A549 (cell line): ENCODE data around the gene ARHGEF28. TPM values are rescaled to one million over a fixed set of nuclear protein-coding genes. Genes with fewer than 3 reads are reported as not detected.
A peak's percentile ranks its signal among the peaks of the same experiment; 100 is the strongest.

ENCODE experiments used
- ATAC-seq, 2 experiments: fragments of 200-7000 bp in 1 of 2; fragments of >200 bp in 1 of 2; cut with Nextera tagmentation in 1 of 2; cut with Tn5 transposase in 1 of 2; 3 replicates each; pipeline versions ENCODE4 v1.8.0 to v1.9.1; 2018 to 2020; ENCODE audit warnings: mild to moderate bottlenecking in 1 of 2, moderate library complexity in 1 of 2
- CTCF ChIA-PET: fragments of 300-600 bp; sonication (Branson Sonifier 250); formaldehyde crosslinking; extraction: SDS; loops from one replicate; lab custom pipeline; 2021; ENCODE audit warnings: antibody characterized with exemption, inconsistent platforms; lab: Yijun Ruan, JAX
- POLR2A ChIA-PET: fragments of 350-600 bp; formaldehyde crosslinking; extraction: SDS; loops from one replicate; lab custom pipeline; 2021; ENCODE audit warnings: antibody characterized with exemption, inconsistent platforms; lab: Yijun Ruan, JAX
- DNase-seq, 2 experiments: peaks; one replicate each; pipeline versions ENCODE4 v3.0.0 to v3.0.0-alpha.2; 2011 to 2016; ENCODE audit warnings: low read depth in 1 of 2, low spot score in 1 of 2
- FAIRE-seq: peaks from 2 replicates; lab custom pipeline; 2011; peaks lifted over from hg19 to GRCh38; lab: Jason Lieb, UNC
- H3K27ac ChIP-seq, 2 experiments: fragments of >200 bp; sonication (Bioruptor Twin); formaldehyde crosslinking; 3 replicates each; pipeline ENCODE4 v1.5.1; 2016 to 2017
- H3K4me1 ChIP-seq: fragments of >200 bp; sonication (Bioruptor Twin); formaldehyde crosslinking; 3 replicates; pipeline ENCODE4 v1.6.1; 2016
- H3K4me2 ChIP-seq: fragments of >200 bp; sonication (Bioruptor Twin); formaldehyde crosslinking; 3 replicates; pipeline ENCODE4 v1.6.1; 2016
- H3K4me3 ChIP-seq: fragments of >200 bp; sonication (Bioruptor Twin); formaldehyde crosslinking; 3 replicates; pipeline ENCODE4 v1.5.1; 2016
- H3K9me3 ChIP-seq: fragments of >200 bp; sonication (Bioruptor Twin); formaldehyde crosslinking; 3 replicates; pipeline ENCODE4 v1.6.1; 2016
- CBX8 ChIP-seq: fragments of 200-600 bp; sonication (generic); IDR thresholded peaks from 2 replicates; pipeline ENCODE4 v1.6.1; 2016
- CEBPB ChIP-seq, 2 experiments: fragments of >200 bp in 1 of 2; sonication (Bioruptor Twin) in 1 of 2; formaldehyde crosslinking in 1 of 2; IDR thresholded peaks; 2 replicates each; pipeline ENCODE4 v1.6.1; 2012 to 2016
- CHD2 ChIP-seq: fragments of 150-350 bp; IDR thresholded peaks from 2 replicates; pipeline ENCODE4 v1.6.1; 2014; ENCODE audit warnings: low read length; ENCODE audit not compliant: partially characterized antibody
- CTCF ChIP-seq: fragments of >200 bp; sonication (Bioruptor Twin); formaldehyde crosslinking; IDR thresholded peaks from 3 replicates; pipeline ENCODE4 v1.5.1; 2016
- HES2 ChIP-seq: fragments of >200 bp; sonication (Bioruptor Twin); formaldehyde crosslinking; IDR thresholded peaks from 2 replicates; pipeline ENCODE4 v1.6.1; 2016
- HEYL ChIP-seq: fragments of 250-450 bp; sonication (Bioruptor Pico); IDR thresholded peaks from 2 replicates; pipeline ENCODE4 v1.8.0; 2021; ENCODE audit warnings: mild to moderate bottlenecking, moderate library complexity
- HOXB5 ChIP-seq: fragments of 250-450 bp; sonication (Bioruptor Pico); IDR thresholded peaks from 2 replicates; pipeline ENCODE4 v1.5.0; 2020; ENCODE audit warnings: mild to moderate bottlenecking, moderate library complexity
- MAFK ChIP-seq: fragments of 450-650 bp; IDR thresholded peaks from 2 replicates; pipeline ENCODE4 v1.6.1; 2014; ENCODE audit not compliant: partially characterized antibody
- MAX ChIP-seq: IDR thresholded peaks from 2 replicates; pipeline ENCODE4 v1.6.1; 2012
- MYC ChIP-seq: IDR thresholded peaks from 2 replicates; pipeline ENCODE4 v1.6.1; 2012; ENCODE audit warnings: mild to moderate bottlenecking, inconsistent platforms, low read length, improper control_type of control experiment, borderline replicate concordance
- PHF8 ChIP-seq: fragments of 200-600 bp; sonication (generic); IDR thresholded peaks from 2 replicates; pipeline ENCODE4 v1.6.1; 2016; ENCODE audit warnings: low read depth, mild to moderate bottlenecking, antibody characterized with exemption, moderate library complexity, borderline replicate concordance
- RAD21 ChIP-seq, 2 experiments: fragments of >200 bp in 1 of 2; sonication (Bioruptor Twin) in 1 of 2; formaldehyde crosslinking in 1 of 2; IDR thresholded peaks in 1 of 2; conservative IDR thresholded peaks in 1 of 2; 2 replicates in 1 of 2; 3 replicates in 1 of 2; pipeline ENCODE4 v1.6.1; 2012 to 2018; ENCODE audit warnings: inconsistent platforms in 1 of 2
- RCOR1 ChIP-seq: fragments of 150-350 bp; IDR thresholded peaks from 2 replicates; pipeline ENCODE4 v1.6.1; 2014; ENCODE audit warnings: antibody characterized with exemption, low read length, low read depth
- REST ChIP-seq: fragments of 200-600 bp; sonication (generic); IDR thresholded peaks from 2 replicates; pipeline ENCODE4 v1.6.1; 2016; ENCODE audit warnings: antibody characterized with exemption, mild to moderate bottlenecking, moderate library complexity
- RNF2 ChIP-seq: fragments of 200-600 bp; sonication (generic); IDR thresholded peaks from 2 replicates; pipeline ENCODE4 v1.6.1; 2016; ENCODE audit warnings: low read depth, mild to moderate bottlenecking, antibody characterized with exemption, moderate library complexity, borderline replicate concordance
- TFCP2L1 ChIP-seq: fragments of 250-450 bp; sonication (Bioruptor Pico); IDR thresholded peaks from 2 replicates; pipeline ENCODE4 v1.5.0; 2021; ENCODE audit warnings: mild to moderate bottlenecking
- ZSCAN20 ChIP-seq: fragments of 250-450 bp; sonication (Bioruptor Pico); IDR thresholded peaks from 2 replicates; pipeline ENCODE4 v1.8.0; 2022; ENCODE audit warnings: mild to moderate bottlenecking, moderate library complexity
- WGBS: methylation state at CpG from one replicate; pipeline ENCODE4 v1.1.6; 2017; ENCODE audit errors: missing lambda C conversion rate; 5-methylcytosine and 5-hydroxymethylcytosine counted together
- polyA plus RNA-seq, 4 experiments: library from polyadenylated mRNA; depleted of rRNA in 3 of 4; stranded (reverse); fragments of >200 nt; fragmentation: RNase III in 1 of 4; extraction: RNeasy Plus Mini Kit Qiagen cat#74134 plus additional on column Dnase treatment in 1 of 4; gene quantifications; 2 replicates in 3 of 4; 3 replicates in 1 of 4; pipeline ENCODE4 v1.2.3, GENCODE V29; 2011 to 2017

ARHGEF28 gene
- polyA plus RNA-seq, 2 of the 4 experiments (the other 2 are of a cell fraction), result 17.0 to 22.3 TPM

- no peak for FAIRE-seq
- H3K9me3 ChIP-seq, result no peaks in the 10 kb centered on the region
- peaks cover 24% of the 10 kb centered on the region for H3K4me1 ChIP-seq
- H3K27ac ChIP-seq, result no peak overlapping the region
- H3K4me3 ChIP-seq, result no peak overlapping the region
- no peak for DNase-seq
- WGBS, result 59% methylated on average over 1 of the region's 1 CpG
- POLR2A ChIA-PET, result no interaction called here
- CTCF ChIA-PET, result no interaction called here
- TF ChIP-seq REST (no peak), HEYL (CRISPR knock-in tag) (no peak)
- TF ChIP-seq, all 56 proteins: peak for 0
- H3K4me2 ChIP-seq, result no peak overlapping the region
- ATAC-seq, result no peak
These were observed 60.9 kb downstream of the ARHGEF28 start for GRCh38 chr5:73686912-73687311.

GRCh38 chr5:73687357-73687756, 61.4 kb downstream of the ARHGEF28 start:
- Histone ChIP-seq H3K27ac (no peak overlapping the region), H3K9me3 (no peaks in the 10 kb centered on the region), H3K4me1 (peaks cover 29% of the 10 kb centered on the region), H3K4me2 (no peak overlapping the region)
- WGBS, result 80% methylated on average over 1 of the region's 1 CpG
- FAIRE-seq (no peak), DNase-seq (no peak)
- TF ChIP-seq HEYL (CRISPR knock-in tag), result no peak
- no peak for TF ChIP-seq MAX
- TF ChIP-seq RCOR1, result no peak
- TF ChIP-seq CBX8, result no peak
- no peak for TF ChIP-seq MYC
- TF ChIP-seq, all 56 proteins: peak for 0
- no peak for ATAC-seq
- POLR2A ChIA-PET, result no interaction called here
- no peak overlapping the region for H3K4me3 ChIP-seq
- CTCF ChIA-PET, result no interaction called here

- H3K9me3 ChIP-seq, result no peaks in the 10 kb centered on the region
- no peak overlapping the region for H3K4me3 ChIP-seq
- DNase-seq, result no peak
- H3K27ac ChIP-seq, result no peak overlapping the region; a peak in 2 of 6 replicates
- no peak overlapping the region for H3K4me2 ChIP-seq
- TF ChIP-seq RAD21 (conservative IDR thresholded peaks at IDR 0.05 in 1 of 2, IDR thresholded peaks at IDR 0.05 in 1 of 2), result no peak
- TF ChIP-seq HOXB5 (CRISPR knock-in tag), result no peak
- TF ChIP-seq PHF8, result no peak
- peak; percentile 88 for TF ChIP-seq MAFK
- CTCF ChIA-PET, result interaction anchor here (0.6 to 9.4 kb wide), 6 partner anchors 17 to 1232 kb away, joined by 3 to 113 read pairs (median 4); no protein-coding TSS in a partner anchor
- no peak for FAIRE-seq
- 95% methylated on average over 3 of the region's 3 CpGs for WGBS
- no peak for ATAC-seq
- H3K4me1 ChIP-seq, result peaks cover 55% of the 10 kb centered on the region
- POLR2A ChIA-PET, result interaction anchor here (1.8 kb wide), 1 partner anchor 64 kb away, joined by 7 read pairs; the partner anchor contains the start of gene ARHGEF28
These were observed 64.0 kb downstream of the ARHGEF28 start for GRCh38 chr5:73690015-73690414.

GRCh38 chr5:73691302-73692080, 65.5 kb downstream of the ARHGEF28 start:
- WGBS, result 84% methylated on average over 3 of the region's 3 CpGs
- no peak for FAIRE-seq
- TF ChIP-seq CEBPB (IDR thresholded peaks at IDR 0.05) (no peak), RNF2 (no peak), MAFK (no peak), CTCF (no peak), HES2 (no peak), HOXB5 (CRISPR knock-in tag) (no peak), CHD2 (no peak), RAD21 (conservative IDR thresholded peaks at IDR 0.05 in 1 of 2, IDR thresholded peaks at IDR 0.05 in 1 of 2) (no peak), ZSCAN20 (CRISPR knock-in tag) (no peak), TFCP2L1 (CRISPR knock-in tag) (no peak)
- TF ChIP-seq, all 56 proteins: peak for 0
- H3K27ac ChIP-seq, result peak overlapping the region; percentile 78 to 89
- ATAC-seq (no peak), DNase-seq (no peak)
- ChIA-PET CTCF (interaction anchor here (0.9 to 9.4 kb wide), 11 partner anchors 7 to 105 kb away, joined by 3 to 113 read pairs (median 8); partner anchors contain the start of gene ARHGEF28), POLR2A (interaction anchor here (2.7 kb wide), 1 partner anchor 67 kb away, joined by 9 read pairs; no protein-coding TSS in a partner anchor)
- H3K4me2 ChIP-seq, result peak overlapping the region; percentile 76
- H3K9me3 ChIP-seq, result no peaks in the 10 kb centered on the region
- H3K4me1 ChIP-seq, result peaks cover 58% of the 10 kb centered on the region
- H3K4me3 ChIP-seq, result no peak overlapping the region
